T-helper 1 cell (primary cell): Measurements from ENCODE around the gene ADGRV1.
A peak's percentile ranks its signal among the peaks of the same experiment; 100 is the strongest.
"Not testable (repeated sequence)": the region's sequence is repeated elsewhere in the genome, so short reads cannot be mapped to it uniquely, and the experiment has no call there.

Experiments
- DNase-seq, 5 donors: peaks; one replicate each; pipeline ENCODE4 v3.0.0-alpha.2; 2012 to 2020

ADGRV1 gene

DNA sequence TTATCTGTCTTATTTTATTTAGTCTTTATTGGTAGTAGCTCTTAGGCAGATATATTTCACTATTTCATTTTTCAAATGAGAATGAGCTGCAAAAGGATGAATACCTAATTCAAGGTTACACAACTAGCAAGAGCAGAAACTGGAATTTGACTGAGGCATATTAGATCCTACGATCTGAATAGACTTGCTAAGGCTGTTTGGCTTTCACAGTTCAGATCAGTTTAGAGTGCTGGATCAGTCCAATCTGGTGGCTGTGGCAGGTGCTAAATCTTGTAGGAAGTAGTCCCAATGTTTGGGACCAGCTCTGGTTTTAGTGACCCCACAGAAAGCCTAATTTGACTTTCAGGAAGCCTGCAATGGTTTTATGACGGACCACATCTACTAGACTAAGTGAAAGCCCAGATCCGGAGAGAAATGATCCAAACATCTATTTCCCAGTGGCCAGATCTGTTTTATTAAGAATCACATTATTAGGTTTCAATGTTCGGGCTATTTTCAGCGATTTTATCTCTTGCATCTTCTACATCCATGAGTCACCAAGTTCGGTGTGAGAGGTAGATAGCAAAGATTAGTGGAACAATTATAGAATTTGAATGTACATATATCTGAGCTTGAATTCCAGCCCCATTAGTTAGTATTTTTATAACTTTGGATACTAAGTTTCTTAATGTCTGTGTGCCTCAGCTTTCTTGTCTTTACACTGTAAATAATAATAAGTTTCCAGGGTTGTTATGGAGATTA is 359.5 kb downstream of the ADGRV1 start:
- no peak for DNase-seq

GRCh38 chr5:90921418-90921973 is 362.9 kb downstream of the ADGRV1 start:
- no peak for DNase-seq

DNA sequence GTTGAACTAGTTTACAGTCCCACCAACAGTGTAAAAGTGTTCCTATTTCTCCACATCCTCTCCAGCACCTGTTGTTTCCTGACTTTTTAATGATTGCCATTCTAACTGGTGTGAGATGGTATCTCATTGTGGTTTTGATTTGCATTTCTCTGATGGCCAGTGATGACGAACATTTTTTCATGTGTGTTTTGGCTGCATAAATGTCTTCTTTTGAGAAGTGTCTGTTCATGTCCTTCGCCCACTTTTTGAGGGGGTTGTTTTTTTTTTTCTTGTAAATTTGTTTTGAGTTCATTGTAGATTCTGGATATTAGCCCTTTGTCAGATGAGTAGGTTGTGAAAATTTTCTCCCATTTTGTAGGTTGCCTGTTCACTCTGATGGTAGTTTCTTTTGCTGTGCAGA is 365.6 kb downstream of the ADGRV1 start:
- not testable (repeated sequence) for DNase-seq

DNA sequence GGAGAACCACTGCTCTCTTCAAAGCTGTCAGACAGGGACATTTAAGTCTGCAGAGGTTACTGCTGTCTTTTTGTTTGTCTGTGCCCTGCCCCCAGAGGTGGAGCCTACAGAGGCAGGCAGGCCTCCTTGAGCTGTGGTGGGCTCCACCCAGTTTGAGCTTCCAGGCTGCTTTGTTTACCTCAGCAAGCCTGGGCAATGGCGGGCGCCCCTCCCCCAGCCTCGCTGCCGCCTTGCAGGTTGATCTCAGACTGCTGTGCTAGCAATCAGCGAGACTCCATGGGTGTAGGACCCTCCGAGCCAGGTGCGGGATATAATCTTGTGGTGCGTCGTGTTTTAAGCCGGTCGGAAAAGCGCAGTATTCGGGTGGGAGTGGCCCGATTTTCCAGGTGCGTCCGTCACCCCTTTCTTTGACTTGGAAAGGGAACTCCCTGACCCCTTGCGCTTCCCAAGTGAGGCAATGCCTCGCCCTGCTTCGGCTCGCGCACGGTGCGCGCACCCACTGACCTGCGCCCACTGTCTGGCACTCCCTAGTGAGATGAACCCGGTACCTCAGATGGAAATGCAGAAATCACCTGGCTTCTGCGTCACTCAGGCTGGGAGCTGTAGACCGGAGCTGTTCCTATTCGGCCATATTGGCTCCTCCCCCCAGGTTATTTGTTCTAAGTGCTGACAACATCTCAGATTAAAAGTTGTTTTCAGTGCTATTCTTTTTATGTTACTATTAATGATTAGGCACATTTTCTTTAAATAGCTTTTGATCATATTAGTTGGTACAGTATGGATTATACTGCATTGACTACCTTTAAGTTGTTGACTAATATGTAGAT is 370.6 kb downstream of the ADGRV1 start:
- DNase-seq, result not testable (repeated sequence)

GRCh38 chr5:90930062-90930461 is 371.5 kb downstream of the ADGRV1 start:
- no peak for DNase-seq

GRCh38 chr5:90930756-90931431 is 372.3 kb downstream of the ADGRV1 start:
- no peak for DNase-seq

GRCh38 chr5:90932052-90932699 is 373.6 kb downstream of the ADGRV1 start:
- DNase-seq, result peak in 2 of 5 donors; percentile 1 to 20

GRCh38 chr5:90933298-90933697 is 374.7 kb downstream of the ADGRV1 start:
- DNase-seq, result no peak

DNA sequence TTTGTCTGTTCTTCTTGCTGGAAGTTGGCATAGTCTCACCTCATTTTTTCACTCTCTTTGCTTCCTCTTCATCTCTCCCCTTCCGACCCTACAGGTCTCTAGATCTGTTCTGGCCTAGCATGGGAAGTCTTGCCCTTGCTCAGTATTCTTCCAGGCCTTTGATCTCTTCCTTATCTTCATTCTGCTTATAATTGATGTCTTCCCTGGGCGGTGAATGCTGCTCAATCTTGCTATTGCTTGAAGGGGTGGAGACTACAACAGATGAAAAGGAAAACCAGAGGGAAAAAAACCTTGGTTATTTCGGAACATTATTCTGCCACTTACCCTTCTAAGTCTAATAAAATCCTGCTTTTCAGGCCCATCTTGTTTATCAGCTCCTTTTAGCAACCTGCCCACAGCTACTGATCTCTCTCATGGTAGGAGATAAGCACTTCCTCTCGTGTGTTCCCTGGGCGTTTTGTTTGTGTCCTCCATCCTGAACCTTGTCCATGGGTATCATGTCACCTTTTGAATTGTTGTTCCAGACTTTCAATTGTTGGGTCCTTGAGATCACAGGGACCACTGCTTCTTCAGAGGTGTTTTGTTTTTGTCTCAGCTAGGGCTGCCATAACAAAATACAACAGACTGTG is 375.6 kb downstream of the ADGRV1 start:
- DNase-seq, result no peak

- no peak for DNase-seq
These were observed 376.1 kb downstream of the ADGRV1 start for GRCh38 chr5:90934738-90935137.

- DNase-seq, result no peak
These were observed 380.6 kb downstream of the ADGRV1 start for GRCh38 chr5:90939211-90939610.

GRCh38 chr5:90940227-90940995 is 381.8 kb downstream of the ADGRV1 start:
- DNase-seq, result peak in 3 of 5 donors; percentile 1 to 45 (median 2)

GRCh38 chr5:90941002-90941720 is 382.6 kb downstream of the ADGRV1 start:
- DNase-seq, result no peak

- no peak for DNase-seq
These were observed 385.5 kb downstream of the ADGRV1 start for GRCh38 chr5:90944116-90944515.

DNA sequence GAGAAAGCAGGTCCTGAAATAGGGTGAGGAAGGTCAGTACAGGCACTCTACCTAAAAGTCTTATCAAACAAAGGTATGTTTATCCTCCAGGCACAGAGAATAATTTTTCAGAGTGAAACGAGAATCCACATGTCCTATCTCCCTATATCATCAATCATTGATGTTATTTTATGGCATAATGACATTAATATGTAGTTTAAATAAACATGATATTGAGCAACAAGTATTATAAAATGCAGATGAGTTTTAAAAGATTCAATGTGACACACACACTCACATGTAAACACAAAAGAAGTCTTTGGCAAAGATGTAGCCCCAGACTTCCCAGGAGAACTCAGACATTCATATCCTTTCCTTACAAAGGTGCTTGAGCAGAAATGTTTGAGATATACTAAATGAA is 389.1 kb downstream of the ADGRV1 start:
- no peak for DNase-seq

GRCh38 chr5:90948969-90949368 is 390.4 kb downstream of the ADGRV1 start:
- DNase-seq, result no peak

- no peak for DNase-seq
These were observed 391.1 kb downstream of the ADGRV1 start for GRCh38 chr5:90949469-90950358.

- no peak for DNase-seq
These were observed 396.5 kb downstream of the ADGRV1 start for GRCh38 chr5:90955001-90955635.

GRCh38 chr5:90956511-90957097 is 398.0 kb downstream of the ADGRV1 start:
- DNase-seq, result no peak
